PC-9 (cell line): Measurements from ENCODE around the gene SYNM. TPM values are rescaled to one million over a fixed set of nuclear protein-coding genes. Genes with fewer than 3 reads are reported as not detected.

ENCODE experiments used
- BruUV-seq: library from RNA; stranded (reverse); fragments of 400-500 nt; replicated peaks from 2 replicates; lab custom pipeline; 2021; lab: Mats Ljungman, UMichigan
- CTCF ChIA-PET: fragments of 300-600 bp; sonication (Branson Sonifier 250); formaldehyde crosslinking; loops from one replicate; lab custom pipeline; 2022; ENCODE audit warnings: antibody characterized with exemption; lab: Charles Lee
- POLR2A ChIA-PET: fragments of 300-600 bp; sonication (Branson Sonifier 250); formaldehyde crosslinking; loops from one replicate; lab custom pipeline; 2022; ENCODE audit warnings: antibody characterized with exemption; ENCODE audit not compliant: unreplicated experiment; lab: Charles Lee
- DNase-seq, 2 experiments: peaks; one replicate each; pipeline versions ENCODE4 v3.0.0 to v3.0.0-alpha.2; 2015 to 2022; ENCODE audit warnings: mixed read lengths in 1 of 2
- H2AFZ ChIP-seq: fragments of 200-600 bp; sonication (generic); 2 replicates; pipeline ENCODE4 v1.8.1; 2017; ENCODE audit warnings: antibody characterized with exemption
- H3F3A ChIP-seq: fragments of 200-600 bp; sonication (generic); 2 replicates; pipeline ENCODE4 v1.8.1; 2017; ENCODE audit warnings: antibody characterized with exemption, mild to moderate bottlenecking, low read depth; ENCODE audit not compliant: insufficient read depth
- H3K27ac ChIP-seq: fragments of 200-600 bp; sonication (generic); 2 replicates; pipeline ENCODE4 v1.6.1; 2016; ENCODE audit warnings: mixed run types
- H3K27me3 ChIP-seq: fragments of 200-600 bp; sonication (generic); 2 replicates; pipeline ENCODE4 v1.6.1; 2016; ENCODE audit warnings: low read depth, mixed run types; ENCODE audit not compliant: insufficient read depth
- H3K36me3 ChIP-seq: fragments of 200-600 bp; sonication (generic); 2 replicates; pipeline ENCODE4 v1.6.1; 2016; ENCODE audit warnings: low read depth, mixed run types
- H3K4me1 ChIP-seq: fragments of 200-600 bp; sonication (generic); replicated peaks from 2 replicates; pipeline ENCODE4 v1.6.1; 2016; ENCODE audit warnings: mixed run types; ENCODE audit not compliant: insufficient read depth
- H3K4me2 ChIP-seq: fragments of 200-600 bp; sonication (generic); 2 replicates; pipeline ENCODE4 v1.6.1; 2017; ENCODE audit warnings: mixed run types
- H3K4me3 ChIP-seq: fragments of 200-600 bp; sonication (generic); 2 replicates; pipeline ENCODE4 v1.6.1; 2016; ENCODE audit warnings: mixed run types
- H3K79me2 ChIP-seq: fragments of 200-600 bp; sonication (generic); 2 replicates; pipeline ENCODE4 v1.6.1; 2017; ENCODE audit warnings: low read depth, mixed run types
- H3K9me2 ChIP-seq: fragments of 200-600 bp; sonication (generic); 2 replicates; pipeline ENCODE4 v1.8.1; 2017; ENCODE audit warnings: mild to moderate bottlenecking; ENCODE audit not compliant: insufficient read depth
- H3K9me3 ChIP-seq: fragments of 200-600 bp; sonication (generic); 2 replicates; pipeline ENCODE4 v1.8.1; 2016; ENCODE audit warnings: low read depth; ENCODE audit not compliant: insufficient read depth
- H4K20me1 ChIP-seq: fragments of 200-600 bp; sonication (generic); 2 replicates; pipeline ENCODE4 v1.8.1; 2017; ENCODE audit not compliant: insufficient read depth
- EZH2 ChIP-seq: fragments of 200-600 bp; sonication (generic); IDR thresholded peaks from 2 replicates; pipeline ENCODE4 v1.8.0; 2017; ENCODE audit warnings: antibody characterized with exemption, low read depth
- intact Hi-C: fragments of 100-400 bp; cut with micrococcal nuclease; formaldehyde crosslinking; loops from one replicate; pipeline ENCODE4 v1.10.0; 2022; ENCODE audit not compliant: unreplicated experiment
- total RNA-seq: library from RNA; stranded (reverse); gene quantifications from 2 replicates; pipeline ENCODE4 v1.2.3, GENCODE V29; 2021
- TF ChIP-seq, protein P1 (sequence below): fragments of 200-600 bp; sonication (generic); conservative IDR thresholded peaks from 2 replicates; pipeline ENCODE4 v1.6.1; 2017; ENCODE audit warnings: mixed run types, antibody characterized with exemption, mild to moderate bottlenecking, moderate library complexity

The SYNM gene
- total RNA-seq, 1 experiment from 2014 or later, result 2.4 TPM

GRCh38 chr15:99098991-99099390 is 5.9 kb upstream of the SYNM start:
- CTCF ChIA-PET, result no interaction called here
- no peaks in the 10 kb centered on the region for H3K9me3 ChIP-seq

DNA sequence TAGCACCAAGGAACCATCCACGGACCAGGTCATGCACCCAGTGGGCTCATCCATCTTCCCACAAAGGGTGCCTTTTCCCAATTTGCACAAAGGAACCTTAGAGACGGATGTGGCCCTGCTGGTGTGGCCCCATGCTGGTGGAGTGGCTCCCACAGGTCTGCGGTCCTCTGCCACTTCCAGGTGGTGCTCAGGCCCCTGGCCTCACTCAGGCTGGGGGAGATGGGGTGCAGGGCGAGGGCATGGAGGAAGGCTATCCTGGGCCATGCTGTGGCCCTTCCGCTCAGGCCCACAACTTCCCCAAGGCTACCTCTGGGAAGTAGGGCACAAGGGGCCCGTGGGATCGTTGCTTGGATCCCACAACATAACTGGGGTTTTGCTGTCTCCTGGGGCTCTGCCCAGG is 5.2 kb upstream of the SYNM start:
- no peaks in the 10 kb centered on the region for H3K9me2 ChIP-seq
- H2AFZ ChIP-seq, result no peak overlapping the region
- H3K4me3 ChIP-seq, result no peak overlapping the region
- no TSS peak for BruUV-seq
- peaks cover 10% of the 10 kb centered on the region; the same call in 1 of the 2 replicates for H3K27me3 ChIP-seq
- no peak overlapping the region for H3K4me2 ChIP-seq
- no peaks in the 10 kb centered on the region for H3F3A ChIP-seq
- POLR2A ChIA-PET, result no interaction called here
- CTCF ChIA-PET, result no interaction called here
- H3K4me1 ChIP-seq, result no peaks in the 10 kb centered on the region
- no peaks in the 10 kb centered on the region for H4K20me1 ChIP-seq
- H3K9me3 ChIP-seq, result no peaks in the 10 kb centered on the region
- H3K27ac ChIP-seq, result no peak overlapping the region
- DNase-seq, result no peak
- intact Hi-C loops, result loop anchor here (1.0 to 10.0 kb wide), 2 partner anchors 114 to 635 kb away; partner anchors contain the start of gene LYSMD4
- H3K79me2 ChIP-seq, result no peaks in the 10 kb centered on the region
- TF ChIP-seq, protein P1, sequence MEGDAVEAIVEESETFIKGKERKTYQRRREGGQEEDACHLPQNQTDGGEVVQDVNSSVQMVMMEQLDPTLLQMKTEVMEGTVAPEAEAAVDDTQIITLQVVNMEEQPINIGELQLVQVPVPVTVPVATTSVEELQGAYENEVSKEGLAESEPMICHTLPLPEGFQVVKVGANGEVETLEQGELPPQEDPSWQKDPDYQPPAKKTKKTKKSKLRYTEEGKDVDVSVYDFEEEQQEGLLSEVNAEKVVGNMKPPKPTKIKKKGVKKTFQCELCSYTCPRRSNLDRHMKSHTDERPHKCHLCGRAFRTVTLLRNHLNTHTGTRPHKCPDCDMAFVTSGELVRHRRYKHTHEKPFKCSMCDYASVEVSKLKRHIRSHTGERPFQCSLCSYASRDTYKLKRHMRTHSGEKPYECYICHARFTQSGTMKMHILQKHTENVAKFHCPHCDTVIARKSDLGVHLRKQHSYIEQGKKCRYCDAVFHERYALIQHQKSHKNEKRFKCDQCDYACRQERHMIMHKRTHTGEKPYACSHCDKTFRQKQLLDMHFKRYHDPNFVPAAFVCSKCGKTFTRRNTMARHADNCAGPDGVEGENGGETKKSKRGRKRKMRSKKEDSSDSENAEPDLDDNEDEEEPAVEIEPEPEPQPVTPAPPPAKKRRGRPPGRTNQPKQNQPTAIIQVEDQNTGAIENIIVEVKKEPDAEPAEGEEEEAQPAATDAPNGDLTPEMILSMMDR, result no peak
- no peak for TF ChIP-seq EZH2
- no peaks in the 10 kb centered on the region for H3K36me3 ChIP-seq

More at GRCh38 chr15:99098991-99099390, 5.9 kb upstream of the SYNM start:
- intact Hi-C loops, result no loop called here
- no peak for TF ChIP-seq EZH2
- TF ChIP-seq, protein P1, result no peak
- H3K4me3 ChIP-seq, result no peak overlapping the region
- H3K27ac ChIP-seq, result no peak overlapping the region
- no peak for DNase-seq
- no peaks in the 10 kb centered on the region for H3K36me3 ChIP-seq
- H3K27me3 ChIP-seq, result peaks cover 10% of the 10 kb centered on the region; the same call in 1 of the 2 replicates
- no TSS peak for BruUV-seq
- H3F3A ChIP-seq, result no peaks in the 10 kb centered on the region
- H2AFZ ChIP-seq, result no peak overlapping the region
- no peak overlapping the region for H3K4me2 ChIP-seq
- H3K79me2 ChIP-seq, result no peaks in the 10 kb centered on the region
- no peaks in the 10 kb centered on the region for H3K4me1 ChIP-seq
- no peaks in the 10 kb centered on the region for H4K20me1 ChIP-seq
- no peaks in the 10 kb centered on the region for H3K9me2 ChIP-seq
- POLR2A ChIA-PET, result no interaction called here

GRCh38 chr15:99100245-99101173 is 4.4 kb upstream of the SYNM start:
- POLR2A ChIA-PET, result interaction anchor here (0.6 to 0.7 kb wide), 4 partner anchors 27 to 538 kb away, joined by 3 to 5 read pairs (median 4); no protein-coding TSS in a partner anchor
- TF ChIP-seq, protein P1, result peak; percentile 80
- TF ChIP-seq EZH2, result no peak
- no peaks in the 10 kb centered on the region for H3F3A ChIP-seq
- no peaks in the 10 kb centered on the region for H3K9me2 ChIP-seq
- peak overlapping the region; percentile 68 for H3K4me2 ChIP-seq
- H3K36me3 ChIP-seq, result no peaks in the 10 kb centered on the region
- H2AFZ ChIP-seq, result no peak overlapping the region; the same call in 1 of the 2 replicates
- intact Hi-C loops, result loop anchor here (1.0 to 10.0 kb wide), 2 partner anchors 113 to 634 kb away; partner anchors contain the start of gene LYSMD4
- no TSS peak for BruUV-seq
- H3K9me3 ChIP-seq, result no peaks in the 10 kb centered on the region
- CTCF ChIA-PET, result interaction anchor here (0.6 to 1.0 kb wide), 9 partner anchors 34 to 604 kb away, joined by 3 to 6 read pairs (median 3); no protein-coding TSS in a partner anchor
- peaks cover 10% of the 10 kb centered on the region; the same call in 1 of the 2 replicates for H3K27me3 ChIP-seq
- peak overlapping the region; percentile 47; the same call in 1 of the 2 replicates for H3K4me3 ChIP-seq
- DNase-seq, result peak; percentile 50 to 72
- no peaks in the 10 kb centered on the region for H3K4me1 ChIP-seq
- H3K79me2 ChIP-seq, result no peaks in the 10 kb centered on the region
- no peak overlapping the region for H3K27ac ChIP-seq
- H4K20me1 ChIP-seq, result no peaks in the 10 kb centered on the region
